ENCODE results near the gene TUBB3. TPM values are rescaled to one million over a fixed set of nuclear protein-coding genes. Genes with fewer than 3 reads are reported as not detected.
A peak's percentile ranks its signal among the peaks of the same experiment; 100 is the strongest.
"Not testable (repeated sequence)": the region's sequence is repeated elsewhere in the genome, so short reads cannot be mapped to it uniquely, and the experiment has no call there.

Gene TUBB3
- total RNA-seq (2014; rRNA removed; shearing (Covaris generic)): 135 and 149 TPM in 2 replicates

GRCh38 chr16:89922884-89923639 lies at the start of gene TUBB3:
TSS of gene TUBB3 (plus strand) at chr16:89923342. CDS start at chr16:89923402, 60 bp downstream.
- peak; percentile 89 for DNase-seq (ENCODE audit: low read depth)

GRCh38 chr16:89873972-89874689 lies 49.0 kb upstream of the TUBB3 start:
- peak; percentile 92 for DNase-seq (ENCODE audit: low read depth)

- not testable (repeated sequence) for DNase-seq (ENCODE audit: low read depth)
Measured at GRCh38 chr16:89879123-89879522, 44.0 kb upstream of the TUBB3 start.

GRCh38 chr16:89880477-89881367 lies 42.4 kb upstream of the TUBB3 start:
- no peak for DNase-seq (ENCODE audit: low read depth)

GRCh38 chr16:89881368-89881730 lies 41.8 kb upstream of the TUBB3 start:
- DNase-seq (ENCODE audit: low read depth): no peak

GRCh38 chr16:89883346-89884040 lies 39.6 kb upstream of the TUBB3 start:
- DNase-seq (ENCODE audit: low read depth): no peak

GRCh38 chr16:89884041-89884421 lies 39.1 kb upstream of the TUBB3 start:
- DNase-seq (ENCODE audit: low read depth): no peak

GRCh38 chr16:89887243-89887642 lies 35.9 kb upstream of the TUBB3 start:
- DNase-seq (ENCODE audit: low read depth): no peak

GRCh38 chr16:89890200-89890599 lies 32.9 kb upstream of the TUBB3 start:
- no peak for DNase-seq (ENCODE audit: low read depth)

GRCh38 chr16:89890886-89891657 lies 32.1 kb upstream of the TUBB3 start:
- no peak for DNase-seq (ENCODE audit: low read depth)

- DNase-seq (ENCODE audit: low read depth): no peak
Measured at GRCh38 chr16:89892055-89892630, 31.0 kb upstream of the TUBB3 start.

GRCh38 chr16:89892635-89893034 lies 30.5 kb upstream of the TUBB3 start:
- no peak for DNase-seq (ENCODE audit: low read depth)

- DNase-seq (ENCODE audit: low read depth): no peak
Measured at GRCh38 chr16:89893642-89894548, 29.2 kb upstream of the TUBB3 start.

GRCh38 chr16:89895482-89896250 lies 27.5 kb upstream of the TUBB3 start:
- no peak for DNase-seq (ENCODE audit: low read depth)

GRCh38 chr16:89897204-89897603 lies 25.9 kb upstream of the TUBB3 start:
- DNase-seq (ENCODE audit: low read depth): no peak

- DNase-seq (ENCODE audit: low read depth): no peak
Measured at GRCh38 chr16:89898201-89898967, 24.8 kb upstream of the TUBB3 start.

GRCh38 chr16:89899879-89900481 lies 23.2 kb upstream of the TUBB3 start:
- DNase-seq (ENCODE audit: low read depth): no peak
